SK-N-SH treated with all-trans-retinoic acid at 6 μM for 48 hours (cell line): ENCODE data around the gene MAML2.

Source experiments
- ATAC-seq: fragments of 200-7000 bp; cut with Tn5 transposase; 3 replicates; pipeline ENCODE4 v1.9.1; 2020; ENCODE audit warnings: mild to moderate bottlenecking, moderate library complexity
- ARNTL ChIP-seq: fragments of 450-650 bp; formaldehyde crosslinking; IDR thresholded peaks from 2 replicates; pipeline ENCODE4 v1.5.0; 2020; ENCODE audit warnings: low read depth, mild to moderate bottlenecking, moderate library complexity, borderline replicate concordance
- CREB5 ChIP-seq: fragments of 250-450 bp; sonication (Bioruptor Pico); IDR thresholded peaks from 2 replicates; pipeline ENCODE4 v1.5.1; 2020; ENCODE audit warnings: low read depth, mild to moderate bottlenecking, moderate library complexity
- CSDC2 ChIP-seq: fragments of 250-450 bp; sonication (Bioruptor Pico); IDR thresholded peaks from 2 replicates; pipeline ENCODE4 v1.5.0; 2020; ENCODE audit warnings: mild to moderate bottlenecking, moderate library complexity
- ESRRG ChIP-seq: fragments of 250-450 bp; sonication (Bioruptor Pico); IDR thresholded peaks from 2 replicates; pipeline ENCODE4 v1.6.1; 2021; ENCODE audit warnings: mild to moderate bottlenecking
- OSR1 ChIP-seq: fragments of 250-450 bp; sonication (Bioruptor Pico); IDR thresholded peaks from 2 replicates; pipeline ENCODE4 v1.8.0; 2022; ENCODE audit warnings: moderate library complexity, mild to moderate bottlenecking, inconsistent platforms
- POU6F1 ChIP-seq: fragments of 250-450 bp; sonication (Bioruptor Pico); IDR thresholded peaks from 2 replicates; pipeline ENCODE4 v1.8.0; 2021; ENCODE audit warnings: low read depth, mild to moderate bottlenecking, moderate library complexity, borderline replicate concordance
- RARB ChIP-seq: fragments of 250-450 bp; sonication (Bioruptor Pico); IDR thresholded peaks from 2 replicates; pipeline ENCODE4 v1.8.0; 2021; ENCODE audit warnings: mild to moderate bottlenecking, moderate library complexity
- SNAI2 ChIP-seq: fragments of 250-450 bp; sonication (Bioruptor Pico); IDR thresholded peaks from 2 replicates; pipeline ENCODE4 v1.5.0; 2020; ENCODE audit warnings: mild to moderate bottlenecking, moderate library complexity
- TCF4 ChIP-seq: fragments of 250-450 bp; sonication (Bioruptor Pico); IDR thresholded peaks from 2 replicates; pipeline ENCODE4 v1.8.0; 2021; ENCODE audit warnings: mild to moderate bottlenecking, moderate library complexity, borderline replicate concordance
- TOX ChIP-seq: fragments of 250-450 bp; sonication (Bioruptor Pico); IDR thresholded peaks from 2 replicates; pipeline ENCODE4 v1.8.0; 2021; ENCODE audit warnings: mild to moderate bottlenecking, moderate library complexity, borderline replicate concordance
- ZC3H10 ChIP-seq: fragments of 250-450 bp; sonication (Bioruptor Pico); IDR thresholded peaks from 2 replicates; pipeline ENCODE4 v1.5.1; 2021; ENCODE audit warnings: mild to moderate bottlenecking, moderate library complexity
- ZFP3 ChIP-seq: fragments of 250-450 bp; sonication (Bioruptor Pico); IDR thresholded peaks from 2 replicates; pipeline ENCODE4 v1.5.0; 2020; ENCODE audit warnings: mild to moderate bottlenecking, moderate library complexity
- ZFP30 ChIP-seq: fragments of 450-650 bp; formaldehyde crosslinking; IDR thresholded peaks from 2 replicates; pipeline ENCODE4 v1.5.0; 2022; ENCODE audit warnings: mild to moderate bottlenecking, moderate library complexity
- ZNF70 ChIP-seq: fragments of 450-650 bp; formaldehyde crosslinking; IDR thresholded peaks from 2 replicates; pipeline ENCODE4 v1.5.0; 2020; ENCODE audit warnings: mild to moderate bottlenecking, moderate library complexity
- ZNF8 ChIP-seq: fragments of 450-650 bp; formaldehyde crosslinking; IDR thresholded peaks from 2 replicates; pipeline ENCODE4 v1.5.0; 2020; ENCODE audit warnings: mild to moderate bottlenecking, moderate library complexity
- TF ChIP-seq, protein P1 (sequence below): fragments of 250-450 bp; sonication (Bioruptor Pico); IDR thresholded peaks from 2 replicates; pipeline ENCODE4 v1.5.0; 2020; ENCODE audit warnings: mild to moderate bottlenecking, moderate library complexity
- TF ChIP-seq, protein P2 (sequence below): fragments of 250-450 bp; sonication (Bioruptor Pico); IDR thresholded peaks from 2 replicates; pipeline ENCODE4 v1.5.1; 2021; ENCODE audit warnings: mild to moderate bottlenecking, moderate library complexity

The MAML2 gene

GRCh38 chr11:96013461-96014213 is 329.4 kb downstream of the MAML2 start:
- no peak for ATAC-seq
- TF ChIP-seq TCF4 (CRISPR knock-in tag) (no peak), ZC3H10 (CRISPR knock-in tag) (no peak), CSDC2 (CRISPR knock-in tag) (no peak)

DNA sequence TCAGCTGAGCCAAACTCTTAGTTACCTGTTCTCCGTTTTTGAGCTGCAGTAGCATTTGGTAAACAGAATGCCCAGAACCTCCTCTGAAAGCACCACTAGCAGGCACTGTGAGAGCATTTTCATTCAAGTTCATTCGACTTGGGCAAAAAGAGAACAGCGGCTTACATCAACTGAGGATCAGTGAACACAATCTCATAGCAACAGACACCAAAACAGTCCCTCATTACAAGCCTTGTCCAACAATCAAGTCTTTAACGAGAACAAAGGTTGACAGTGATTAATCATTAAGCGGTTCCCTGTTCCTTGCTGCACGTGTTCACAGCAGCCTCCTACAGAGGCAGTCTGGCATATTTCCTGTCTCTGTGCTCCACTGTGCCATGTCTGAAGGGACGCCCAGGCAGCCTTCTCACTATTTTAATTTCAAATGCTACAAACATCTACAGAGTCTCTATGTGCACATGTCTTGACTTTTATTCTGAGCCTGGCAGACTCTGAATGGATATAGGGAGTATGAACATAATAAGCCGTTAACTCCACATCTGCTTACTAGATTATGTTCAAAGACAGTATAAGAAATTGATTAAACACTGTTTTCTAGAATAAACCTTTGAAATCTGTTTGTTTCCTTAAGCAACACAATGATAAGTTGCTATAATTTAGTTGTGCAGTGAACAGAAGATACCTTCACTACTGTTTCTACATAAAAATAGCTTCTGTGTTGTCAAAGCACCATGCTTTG is 330.7 kb downstream of the MAML2 start:
- TF ChIP-seq ZFP3 (CRISPR knock-in tag) (0 out of 2 replicates have a peak, but pooled peaks have one; percentile 43), OSR1 (CRISPR knock-in tag) (no peak)
- TF ChIP-seq, all 23 proteins: peak for 1
- peak; percentile 93 for ATAC-seq

DNA sequence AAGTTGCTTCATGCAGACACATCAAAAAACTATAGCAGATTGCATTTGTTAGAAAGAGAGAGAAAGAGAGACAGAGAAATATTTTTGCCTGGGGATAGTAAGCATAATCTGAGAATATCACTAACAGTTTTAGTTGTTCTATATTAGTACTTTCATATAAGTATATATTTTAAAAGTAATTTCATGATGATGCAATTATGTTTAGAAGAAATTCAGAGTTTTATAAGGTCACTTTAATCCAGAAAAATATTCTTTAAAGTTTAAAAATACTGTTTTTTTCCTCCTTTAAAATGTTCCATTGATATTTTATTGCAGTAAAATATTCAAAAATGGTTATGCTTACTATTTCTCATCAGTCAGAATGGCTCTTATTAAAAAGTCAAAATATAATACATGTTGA is 332.3 kb downstream of the MAML2 start:
- no peak for TF ChIP-seq POU6F1 (CRISPR knock-in tag)
- no peak for TF ChIP-seq ESRRG (CRISPR knock-in tag)
- no peak for TF ChIP-seq ZFP30 (CRISPR knock-in tag)
- TF ChIP-seq ARNTL (CRISPR knock-in tag) = no peak
- no peak for ATAC-seq

DNA sequence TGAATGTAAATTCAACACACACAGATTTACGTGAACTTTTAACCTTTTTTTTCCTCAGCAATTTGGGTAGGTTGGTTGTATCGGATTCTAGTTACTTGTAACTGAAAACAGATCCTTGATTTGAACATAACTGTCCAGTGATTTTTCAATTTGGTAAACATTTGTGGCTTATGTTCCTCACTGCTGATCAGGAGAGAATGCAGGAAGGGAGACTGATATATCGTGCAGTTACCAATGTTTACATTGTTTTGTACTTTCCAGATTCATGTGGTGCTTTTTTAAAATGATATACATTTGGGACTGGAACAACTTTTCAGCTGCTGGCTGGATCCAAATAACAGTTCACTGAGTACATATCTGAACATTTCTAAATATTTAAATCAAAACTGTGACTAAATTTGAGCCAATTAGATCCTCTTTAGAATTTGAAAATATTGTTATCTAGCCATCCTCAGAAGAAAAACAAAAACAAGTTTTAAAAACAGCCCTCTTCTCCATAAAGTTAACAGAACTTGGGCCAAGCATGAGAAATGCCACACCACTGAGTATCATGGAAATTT is 334.8 kb downstream of the MAML2 start:
- ATAC-seq = peak; percentile 34; the same call in 2 of the 3 replicates

DNA sequence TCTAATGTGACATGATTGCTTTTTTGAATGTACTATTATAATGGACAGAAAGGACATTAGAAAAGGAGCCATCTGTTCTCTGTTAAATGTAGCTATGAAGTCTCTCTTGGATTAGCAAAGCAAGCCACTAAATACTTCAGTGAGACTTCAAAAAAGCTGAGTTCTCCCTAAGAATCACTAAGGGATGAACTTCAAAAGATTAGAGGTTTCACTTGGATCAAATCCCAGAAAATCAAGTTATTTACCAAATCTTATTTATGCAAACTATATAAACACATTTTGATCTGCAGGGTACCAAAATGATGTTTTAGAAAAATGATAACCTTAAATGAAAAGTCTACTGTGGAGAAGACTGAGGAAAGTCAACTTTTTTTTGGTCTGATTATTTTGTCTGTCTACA is 337.0 kb downstream of the MAML2 start:
- TF ChIP-seq ZNF70 (CRISPR knock-in tag) (no peak), TOX (CRISPR knock-in tag) (no peak), ZC3H10 (CRISPR knock-in tag) (no peak), ARNTL (CRISPR knock-in tag) (no peak), CREB5 (CRISPR knock-in tag) (no peak), CSDC2 (CRISPR knock-in tag) (no peak), OSR1 (CRISPR knock-in tag) (no peak), TCF4 (CRISPR knock-in tag) (no peak), ZFP3 (CRISPR knock-in tag) (no peak), ZNF8 (no peak), RARB (CRISPR knock-in tag) (no peak), SNAI2 (CRISPR knock-in tag) (no peak), ESRRG (CRISPR knock-in tag) (no peak)
- TF ChIP-seq, protein P1, sequence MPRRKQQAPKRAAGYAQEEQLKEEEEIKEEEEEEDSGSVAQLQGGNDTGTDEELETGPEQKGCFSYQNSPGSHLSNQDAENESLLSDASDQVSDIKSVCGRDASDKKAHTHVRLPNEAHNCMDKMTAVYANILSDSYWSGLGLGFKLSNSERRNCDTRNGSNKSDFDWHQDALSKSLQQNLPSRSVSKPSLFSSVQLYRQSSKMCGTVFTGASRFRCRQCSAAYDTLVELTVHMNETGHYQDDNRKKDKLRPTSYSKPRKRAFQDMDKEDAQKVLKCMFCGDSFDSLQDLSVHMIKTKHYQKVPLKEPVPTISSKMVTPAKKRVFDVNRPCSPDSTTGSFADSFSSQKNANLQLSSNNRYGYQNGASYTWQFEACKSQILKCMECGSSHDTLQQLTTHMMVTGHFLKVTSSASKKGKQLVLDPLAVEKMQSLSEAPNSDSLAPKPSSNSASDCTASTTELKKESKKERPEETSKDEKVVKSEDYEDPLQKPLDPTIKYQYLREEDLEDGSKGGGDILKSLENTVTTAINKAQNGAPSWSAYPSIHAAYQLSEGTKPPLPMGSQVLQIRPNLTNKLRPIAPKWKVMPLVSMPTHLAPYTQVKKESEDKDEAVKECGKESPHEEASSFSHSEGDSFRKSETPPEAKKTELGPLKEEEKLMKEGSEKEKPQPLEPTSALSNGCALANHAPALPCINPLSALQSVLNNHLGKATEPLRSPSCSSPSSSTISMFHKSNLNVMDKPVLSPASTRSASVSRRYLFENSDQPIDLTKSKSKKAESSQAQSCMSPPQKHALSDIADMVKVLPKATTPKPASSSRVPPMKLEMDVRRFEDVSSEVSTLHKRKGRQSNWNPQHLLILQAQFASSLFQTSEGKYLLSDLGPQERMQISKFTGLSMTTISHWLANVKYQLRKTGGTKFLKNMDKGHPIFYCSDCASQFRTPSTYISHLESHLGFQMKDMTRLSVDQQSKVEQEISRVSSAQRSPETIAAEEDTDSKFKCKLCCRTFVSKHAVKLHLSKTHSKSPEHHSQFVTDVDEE (CRISPR knock-in tag) = no peak
- TF ChIP-seq, protein P2, sequence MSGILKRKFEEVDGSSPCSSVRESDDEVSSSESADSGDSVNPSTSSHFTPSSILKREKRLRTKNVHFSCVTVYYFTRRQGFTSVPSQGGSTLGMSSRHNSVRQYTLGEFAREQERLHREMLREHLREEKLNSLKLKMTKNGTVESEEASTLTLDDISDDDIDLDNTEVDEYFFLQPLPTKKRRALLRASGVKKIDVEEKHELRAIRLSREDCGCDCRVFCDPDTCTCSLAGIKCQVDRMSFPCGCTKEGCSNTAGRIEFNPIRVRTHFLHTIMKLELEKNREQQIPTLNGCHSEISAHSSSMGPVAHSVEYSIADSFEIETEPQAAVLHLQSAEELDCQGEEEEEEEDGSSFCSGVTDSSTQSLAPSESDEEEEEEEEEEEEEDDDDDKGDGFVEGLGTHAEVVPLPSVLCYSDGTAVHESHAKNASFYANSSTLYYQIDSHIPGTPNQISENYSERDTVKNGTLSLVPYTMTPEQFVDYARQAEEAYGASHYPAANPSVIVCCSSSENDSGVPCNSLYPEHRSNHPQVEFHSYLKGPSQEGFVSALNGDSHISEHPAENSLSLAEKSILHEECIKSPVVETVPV (CRISPR knock-in tag) = no peak
- ATAC-seq = no peak; the same call in 2 of the 3 replicates

More for the DNA sequence above, 334.8 kb downstream of the MAML2 start:
- no peak for TF ChIP-seq TOX (CRISPR knock-in tag)
- no peak for TF ChIP-seq OSR1 (CRISPR knock-in tag)
